Measurements from ENCODE around the gene GNPTG. TPM values are rescaled to one million over a fixed set of nuclear protein-coding genes. Genes with fewer than 3 reads are reported as not detected.

The GNPTG gene
- total RNA-seq, 1 donor from 2014 or later, result 37.6 TPM

DNA sequence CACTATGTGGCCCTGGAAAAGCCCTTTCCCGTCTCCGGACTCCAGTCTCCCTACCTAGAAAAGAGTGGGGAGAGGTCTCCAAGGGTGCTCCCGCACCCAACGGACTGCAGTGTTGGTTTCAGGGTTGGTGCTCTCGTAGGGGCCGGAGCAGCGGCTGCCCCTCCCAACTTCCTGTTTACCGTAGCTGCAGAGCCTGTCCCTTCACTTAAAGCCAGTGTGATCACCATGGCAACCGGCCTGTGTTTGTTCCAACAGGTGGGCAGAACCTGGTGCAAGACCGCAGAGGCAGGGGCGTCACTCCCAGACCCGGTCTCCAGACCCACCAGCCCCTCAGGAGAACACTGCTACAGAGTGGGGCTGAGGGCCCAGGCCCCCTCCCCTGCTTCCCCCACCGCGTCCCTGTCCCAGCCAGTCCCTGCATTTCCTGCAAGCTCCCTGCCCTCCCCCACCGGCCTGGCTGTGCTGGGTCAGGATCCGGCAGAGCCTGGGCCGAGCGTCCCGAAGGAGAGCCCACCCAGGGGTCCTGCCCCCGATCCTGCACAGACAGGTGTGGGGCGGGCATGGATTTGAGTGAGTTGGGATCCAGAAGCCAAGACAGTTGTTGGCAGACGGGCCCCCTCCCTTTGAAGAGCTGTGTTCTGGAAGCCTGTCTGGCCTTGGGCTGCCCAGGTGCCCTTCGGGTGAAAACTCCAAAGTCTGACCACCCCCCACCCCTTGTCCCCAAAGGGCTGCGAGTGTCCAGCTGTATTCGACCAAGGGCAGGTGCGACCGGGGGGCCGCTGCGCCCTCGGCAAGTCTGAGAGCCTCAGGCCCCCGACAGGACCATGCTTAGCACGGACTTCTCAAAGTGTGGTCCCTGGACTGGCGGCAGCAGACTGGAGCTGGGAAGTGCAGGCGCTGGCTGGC, 19.8 kb upstream of the GNPTG start:
- ATAC-seq, result peak; percentile 61
- intact Hi-C loops (cut with micrococcal nuclease), result no loop called here
- DNase-seq, result peak; percentile 72

GRCh38 chr16:1332618-1333148, 19.0 kb upstream of the GNPTG start:
- ATAC-seq (no peak), DNase-seq (no peak)
- intact Hi-C loops (cut with micrococcal nuclease), result no loop called here

DNA sequence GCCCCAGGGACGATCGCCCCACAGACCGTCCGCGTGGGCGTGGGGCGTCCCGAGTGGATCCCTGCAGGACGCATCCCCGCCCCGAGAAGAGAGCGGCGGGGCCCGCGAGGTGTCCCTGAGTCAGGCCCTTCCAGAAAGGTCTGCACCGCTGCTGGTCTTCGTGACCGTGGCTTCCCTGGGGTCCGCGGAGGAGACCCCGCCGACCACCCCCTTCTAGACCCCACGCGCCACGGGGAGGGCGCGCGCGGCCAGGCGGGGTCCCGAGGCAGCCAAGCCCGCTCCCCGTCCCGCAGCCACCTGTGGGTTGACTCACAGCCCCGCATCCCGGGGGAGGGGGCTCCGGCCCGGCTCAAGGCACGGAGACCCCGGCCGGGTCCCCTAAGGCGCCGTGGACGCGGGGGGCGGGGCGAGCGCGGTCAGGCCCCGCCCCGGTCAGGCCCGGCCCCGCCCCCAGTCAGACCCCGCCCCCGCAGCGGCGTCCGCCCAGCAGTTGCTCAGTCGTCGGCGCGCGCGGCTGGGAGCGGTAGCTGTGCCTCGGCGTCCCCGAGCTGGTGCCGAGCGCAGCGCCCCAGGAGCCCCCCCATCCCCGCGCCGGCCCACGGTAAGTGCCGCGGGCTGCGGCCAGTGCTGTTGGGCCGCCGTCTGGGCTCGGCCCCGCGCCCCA, 18.4 kb upstream of the GNPTG start, which contains the start of gene BAIAP3:
Gene BAIAP3 (plus strand): TSS at position 497 of the 664 bp plus-strand sequence. CDS start 4,905 bp downstream, outside the sequence.
- intact Hi-C loops (cut with micrococcal nuclease), result no loop called here
- DNase-seq, result peak; percentile 70
- peak; percentile 79 for ATAC-seq

DNA sequence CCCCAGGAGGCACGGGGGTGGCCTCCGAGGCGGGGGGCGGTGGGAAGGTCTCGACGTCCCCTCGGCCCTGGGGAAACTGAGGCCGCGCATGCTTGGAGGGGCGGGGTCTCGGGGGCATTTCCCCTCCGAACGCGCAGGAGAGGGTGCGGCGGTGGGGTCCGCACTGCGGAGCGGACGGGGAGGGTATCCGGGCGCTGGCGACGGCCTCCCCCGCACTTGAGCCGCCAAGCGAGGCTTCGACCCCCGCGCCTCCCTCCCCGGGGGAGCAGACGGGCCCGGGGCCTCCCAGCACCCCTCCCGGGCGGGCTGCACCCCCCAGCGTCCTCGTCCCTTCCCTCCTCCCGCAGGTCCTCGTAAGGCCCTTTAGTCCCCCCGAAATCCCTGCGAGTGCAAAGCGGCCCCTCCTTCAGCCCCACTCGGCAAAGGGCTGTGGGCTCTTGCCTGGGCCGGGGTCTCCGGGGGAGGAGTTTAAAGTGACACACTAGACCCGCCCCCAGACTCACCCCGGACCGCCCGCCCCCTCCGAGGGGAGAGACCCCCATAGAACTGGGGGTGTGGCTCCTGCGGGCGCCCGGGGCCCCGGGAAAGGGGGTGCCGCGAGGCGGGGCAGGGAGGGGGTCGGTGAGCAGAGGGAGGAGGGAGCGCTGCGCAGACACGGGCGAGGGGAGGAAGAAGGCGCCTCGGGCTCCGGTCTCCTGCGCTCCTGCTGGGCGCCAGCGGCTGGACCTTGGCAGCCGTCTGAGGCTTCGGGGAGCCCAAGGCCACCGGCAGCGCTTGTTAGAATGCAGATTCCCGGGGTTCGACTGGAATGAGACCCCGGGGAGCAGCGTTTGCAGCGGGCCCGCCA, 17.7 kb upstream of the GNPTG start:
- no peak for DNase-seq
- intact Hi-C loops (cut with micrococcal nuclease), result no loop called here
- ATAC-seq, result no peak

- DNase-seq, result no peak
- no peak for ATAC-seq
- intact Hi-C loops (cut with micrococcal nuclease), result no loop called here
Measured at GRCh38 chr16:1334739-1335138, 17.0 kb upstream of the GNPTG start.

- no peak for ATAC-seq
- DNase-seq, result no peak
- intact Hi-C loops (cut with micrococcal nuclease), result no loop called here
Measured at GRCh38 chr16:1335211-1335971, 16.3 kb upstream of the GNPTG start.

GRCh38 chr16:1335996-1336395, 15.7 kb upstream of the GNPTG start:
- intact Hi-C loops (cut with micrococcal nuclease), result no loop called here
- DNase-seq (no peak), ATAC-seq (no peak)

- ATAC-seq (no peak), DNase-seq (no peak)
- intact Hi-C loops (cut with micrococcal nuclease), result no loop called here
Measured at GRCh38 chr16:1336619-1337018, 15.1 kb upstream of the GNPTG start.

GRCh38 chr16:1337486-1337885, 14.2 kb upstream of the GNPTG start:
- ATAC-seq (no peak), DNase-seq (no peak)
- intact Hi-C loops (cut with micrococcal nuclease), result no loop called here

- intact Hi-C loops (cut with micrococcal nuclease), result no loop called here
- DNase-seq (no peak), ATAC-seq (no peak)
Measured at GRCh38 chr16:1338119-1338730, 13.5 kb upstream of the GNPTG start.

- ATAC-seq, result no peak
- intact Hi-C loops (cut with micrococcal nuclease), result no loop called here
- DNase-seq, result no peak
Measured at GRCh38 chr16:1338855-1339675, 12.7 kb upstream of the GNPTG start.

GRCh38 chr16:1340730-1341494, 10.8 kb upstream of the GNPTG start:
- ATAC-seq (no peak), DNase-seq (no peak)
- intact Hi-C loops (cut with micrococcal nuclease), result no loop called here

DNA sequence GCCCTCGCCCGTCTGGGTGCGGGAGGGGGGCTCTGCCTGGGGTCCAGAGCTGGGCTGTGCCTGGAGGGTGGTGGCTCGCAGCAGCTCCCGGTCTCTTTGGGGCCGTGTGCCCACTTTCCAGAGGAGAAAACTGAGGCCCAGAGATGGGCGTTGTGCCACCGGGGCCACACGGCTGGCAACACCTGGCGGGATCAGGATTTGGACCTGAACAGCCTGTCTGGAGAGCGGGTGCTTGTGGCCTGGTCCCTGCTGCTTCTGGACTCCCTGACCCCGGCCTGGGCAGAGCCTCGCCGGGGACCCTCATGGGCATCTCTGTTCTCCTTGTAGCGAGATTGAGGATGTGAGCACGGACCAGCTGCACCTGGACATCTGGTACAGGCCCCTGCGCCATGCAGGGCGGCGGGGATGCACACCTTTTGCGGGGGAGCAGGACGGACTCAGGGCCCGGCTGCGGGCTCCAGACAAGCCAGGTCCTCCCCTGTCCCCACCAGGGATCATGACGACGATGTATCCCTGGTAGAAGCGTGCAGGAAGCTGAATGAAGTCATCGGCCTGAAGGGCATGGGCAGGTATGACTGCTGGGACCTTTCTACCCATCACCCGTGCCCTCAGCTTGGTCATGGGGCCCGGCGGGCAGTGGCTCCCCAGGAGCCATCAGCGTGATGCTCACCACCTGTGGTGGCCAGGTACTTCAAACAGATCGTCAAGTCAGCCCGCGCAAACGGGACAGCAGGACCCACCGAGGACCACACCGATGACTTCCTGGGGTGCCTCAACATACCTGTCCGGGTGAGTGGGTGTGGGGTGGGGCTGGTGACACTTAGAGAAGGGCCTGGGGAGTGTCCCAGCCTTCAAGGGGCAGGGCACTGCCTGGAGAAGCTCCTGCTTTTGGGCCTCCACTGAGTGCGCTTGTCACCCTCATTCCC, 10.0 kb upstream of the GNPTG start:
- DNase-seq, result no peak
- ATAC-seq, result no peak
- intact Hi-C loops (cut with micrococcal nuclease), result no loop called here

- intact Hi-C loops (cut with micrococcal nuclease), result no loop called here
- ATAC-seq, result peak; percentile 97
- peak; percentile 93 for DNase-seq
Measured at GRCh38 chr16:1342526-1343427, 9.0 kb upstream of the GNPTG start.
